ENCODE measurements around the gene PTGIS. TPM values are rescaled to one million over a fixed set of nuclear protein-coding genes. Genes with fewer than 3 reads are reported as not detected.

PTGIS gene
- total and polyA plus RNA-seq, 2 of the 4 experiments (the other 2 are of a cell fraction): 1.6 to 2.6 TPM

- DNase-seq (no peak), ATAC-seq (ENCODE audit: low read depth) (no peak)
- no peaks in the 10 kb centered on the region for H4K20me1 ChIP-seq (ENCODE audit: insufficient read depth, low read length)
- ChIA-PET POLR2A (ENCODE audit: unreplicated experiment) (no interaction called here), CTCF (no interaction called here)
- H3K4me1 ChIP-seq (ENCODE audit: control insufficient read depth, insufficient read depth, low read length): no peaks in the 10 kb centered on the region
- no peak overlapping the region for H3K23ac ChIP-seq (ENCODE audit: low read depth, low read length)
- no TSS peak for BruUV-seq (replicated peaks)
- H2BK20ac ChIP-seq (ENCODE audit: low read depth, low read length): no peak overlapping the region
- in situ Hi-C loops (cut with MboI; ENCODE audit: low sequenced_read_pairs): no loop called here
- no peak overlapping the region for H3K4ac ChIP-seq (ENCODE audit: low read depth, low read length)
- H3K27me3 ChIP-seq (ENCODE audit: control insufficient read depth, insufficient read depth, low read length): peaks cover 48% of the 10 kb centered on the region
- TF ChIP-seq NFE2L2 (IDR thresholded peaks at IDR 0.05; ENCODE audit: low read depth, low read length) (no peak), CEBPB (IDR thresholded peaks at IDR 0.05; ENCODE audit: low read depth, low read length) (no peak), RCOR1 (IDR thresholded peaks at IDR 0.05; ENCODE audit: insufficient replicate concordance, low read length) (no peak)
- WGBS, 2 experiments (ENCODE audit: extremely low coverage in 2 of 2, insufficient read length in 1 of 2): no CpG with 5 or more reads among the region's 6 CpGs
- no peak overlapping the region for H3K14ac ChIP-seq (replicated peaks; ENCODE audit: low read depth, low read length)
- dilution Hi-C loops (cut with HindIII; ENCODE audit: low sequenced_read_pairs, unreplicated experiment): no loop called here
- H3K27ac ChIP-seq (ENCODE audit: insufficient read depth, low read length): no peak overlapping the region
- no peak overlapping the region for H3K56ac ChIP-seq (ENCODE audit: extremely low read depth, insufficient read depth, low read length)
- no peak overlapping the region for H3K4me3 ChIP-seq (ENCODE audit: insufficient read depth, low read depth, low read length)
- H3K9me3 ChIP-seq (ENCODE audit: control insufficient read depth, insufficient read depth, low read length): no peaks in the 10 kb centered on the region
- no peaks in the 10 kb centered on the region for H3K9me1 ChIP-seq (ENCODE audit: insufficient read depth, low read length)
- no peak overlapping the region for H2AK5ac ChIP-seq (ENCODE audit: low read depth, low read length)
- H4K8ac ChIP-seq (ENCODE audit: low read depth in 2 of 2, low read length in 2 of 2): no peak overlapping the region
- H4K5ac ChIP-seq (ENCODE audit: low read depth, low read length): no peak overlapping the region
- intact Hi-C loops (cut with micrococcal nuclease): no loop called here
- no peak overlapping the region for H3K4me2 ChIP-seq (ENCODE audit: low read depth, low read length)
- no peak overlapping the region for H3K18ac ChIP-seq (ENCODE audit: low read depth, low read length)
- no peak overlapping the region for H2BK120ac ChIP-seq (ENCODE audit: low read depth, low read length)
- no peaks in the 10 kb centered on the region for H3K36me3 ChIP-seq (ENCODE audit: control insufficient read depth, insufficient read depth, low read length)
- H3K79me1 ChIP-seq (ENCODE audit: low read depth in 1 of 2, low read length in 2 of 2): no peaks in the 10 kb centered on the region
- no peak overlapping the region for H3K9ac ChIP-seq (ENCODE audit: low read depth, low read length)
- H4K91ac ChIP-seq (ENCODE audit: insufficient read depth, low read depth, low read length): no peak overlapping the region
- no peak overlapping the region for H2BK15ac ChIP-seq (ENCODE audit: low read depth, low read length)
- no peak overlapping the region for H2BK5ac ChIP-seq (ENCODE audit: low read depth, low read length, poor library complexity, severe bottlenecking)
- H2AFZ ChIP-seq (replicated peaks; ENCODE audit: low read length, poor library complexity): no peak overlapping the region
- no peak overlapping the region for H2AK9ac ChIP-seq (replicated peaks; ENCODE audit: low read depth, low read length, poor library complexity)
These were observed 112.2 kb downstream of the PTGIS start for GRCh38 chr20:49455691-49456090.

Other genes with a start within 250 kb of the PTGIS start
- not detected in 2 replicates for gene KCNB1, start 85.5 kb downstream of the PTGIS start, total RNA-seq (2012; rRNA removed)
- gene KCNB1, start 85.5 kb downstream of the PTGIS start, polyA plus RNA-seq (2012; rRNA removed): 0.05 TPM in 1 of 2 replicates, not detected in the other
- gene B4GALT5, start 145.7 kb upstream of the PTGIS start, total RNA-seq (2012; rRNA removed): 11.3 and 13.9 TPM in 2 replicates
- gene B4GALT5, start 145.7 kb upstream of the PTGIS start, polyA plus RNA-seq (2012; rRNA removed): 18.4 and 20.4 TPM in 2 replicates
- 3.6 and 5.0 TPM in 2 replicates for gene SLC9A8, start 244.7 kb upstream of the PTGIS start, total RNA-seq (2012; rRNA removed)
- 4.0 and 4.1 TPM in 2 replicates for gene SLC9A8, start 244.7 kb upstream of the PTGIS start, polyA plus RNA-seq (2012; rRNA removed)